Ovary (tissue), 9 donors: Measurements from ENCODE around the gene RYR2. TPM values are rescaled to one million over a fixed set of nuclear protein-coding genes. Genes with fewer than 3 reads are reported as not detected.
"Not testable (repeated sequence)": the region's sequence is repeated elsewhere in the genome, so short reads cannot be mapped to it uniquely, and the experiment has no call there.

ENCODE experiments used
- DNase-seq, 5 donors: peaks; one replicate each; pipeline ENCODE4 v3.0.0-alpha.2; 2019 to 2020
- H3K27ac ChIP-seq, 2 donors: fragments of 200-600 bp; one replicate each; pipeline versions ENCODE4 v1.5.1 to v1.8.0; 2019 to 2022
- H3K27me3 ChIP-seq: fragments of 200-600 bp; one replicate; pipeline ENCODE4 v1.8.0; 2022
- H3K36me3 ChIP-seq: fragments of 200-600 bp; sonication (generic); one replicate; pipeline ENCODE4 v1.5.1; 2019
- H3K4me1 ChIP-seq: one replicate; pipeline ENCODE4 v1.8.1; 2013; ENCODE audit warnings: mild to moderate bottlenecking, moderate library complexity; ENCODE audit not compliant: insufficient read depth
- H3K4me3 ChIP-seq: fragments of 200-600 bp; sonication (generic); one replicate; pipeline ENCODE4 v1.5.1; 2017
- H3K9me3 ChIP-seq, 2 donors: fragments of 200-600 bp in 1 of 2; sonication (generic) in 1 of 2; one replicate each; pipeline versions ENCODE4 v1.5.1 to v1.8.1; 2013 to 2019; ENCODE audit warnings: mild to moderate bottlenecking in 1 of 2, moderate library complexity in 1 of 2
- EP300 ChIP-seq: sonication (generic); formaldehyde crosslinking; IDR thresholded peaks from one replicate; pipeline ENCODE4 v1.6.1; 2017; ENCODE audit warnings: antibody characterized with exemption
- POLR2A ChIP-seq: fragments of 450-650 bp; IDR thresholded peaks from one replicate; pipeline ENCODE4 v1.6.1; 2017; ENCODE audit warnings: antibody characterized with exemption, mild to moderate bottlenecking, moderate library complexity
- WGBS, 3 donors: extraction: QIAGEN DNeasy Blood & Tissue Kit in 1 of 3; methylation state at CpG; one replicate each; pipeline versions ENCODE4 v1.1.5 to v1.1.7; 2013 to 2017; 5-methylcytosine and 5-hydroxymethylcytosine counted together
- intact Hi-C, 4 donors: fragments of 100-400 bp; cut with DNase I; formaldehyde crosslinking; loops; one replicate each; pipeline versions ENCODE4 v1.11.0 to v1.15.1; 2022 to 2023
- polyA plus RNA-seq, 2 donors: library from polyadenylated mRNA; stranded (reverse); fragments of 200-250 nt in 1 of 2; fragments of 350-450 nt in 1 of 2; fragmentation: Illumina TruSeq in 1 of 2; extraction: RNeasy Lipid Tissue Mini Kit (QIAGEN cat#74804) in 1 of 2; gene quantifications; one replicate each; pipeline ENCODE4 v1.2.3, GENCODE V29; 2013 to 2014
- total RNA-seq, 7 donors: library from RNA; depleted of rRNA in 2 of 7; stranded (reverse); fragments of >200 nt in 2 of 7; fragmentation: NEBNext Ultra II Directional in 3 of 7; extraction: Animal tissue kit (Norgen Biotek cat#: 25700) in 3 of 7; gene quantifications; one replicate each; pipeline versions ENCODE4 v1.1.0 to v1.2.4, GENCODE V29; 2016 to 2023
- TF ChIP-seq, protein P1 (sequence below), 3 donors: fragments of 450-650 bp in 2 of 3; fragments of 200-600 bp in 1 of 3; IDR thresholded peaks; one replicate each; pipeline versions ENCODE4 v1.5.1 to v1.8.0; 2016 to 2022; ENCODE audit warnings: antibody characterized with exemption in 3 of 3, mild to moderate bottlenecking in 1 of 3
- donor health status: DM: no; HTN: no; CAD: no; lungs with moderate emphysema.
- donor health status: DM: no; HTN: no; CAD: no.
- donor health status: Bipolar disorder and iron deficiency.
- donor health status: DM: yes; HTN: yes; CAD: no.
- donor health status: DM: no; HTN: no; CAD: no.
- donor health status: DM: yes; HTN: yes; CAD: no.

Gene RYR2
- total and polyA plus RNA-seq, 9 donors = 3.0 to 13.8 (median 5.4) TPM

DNA sequence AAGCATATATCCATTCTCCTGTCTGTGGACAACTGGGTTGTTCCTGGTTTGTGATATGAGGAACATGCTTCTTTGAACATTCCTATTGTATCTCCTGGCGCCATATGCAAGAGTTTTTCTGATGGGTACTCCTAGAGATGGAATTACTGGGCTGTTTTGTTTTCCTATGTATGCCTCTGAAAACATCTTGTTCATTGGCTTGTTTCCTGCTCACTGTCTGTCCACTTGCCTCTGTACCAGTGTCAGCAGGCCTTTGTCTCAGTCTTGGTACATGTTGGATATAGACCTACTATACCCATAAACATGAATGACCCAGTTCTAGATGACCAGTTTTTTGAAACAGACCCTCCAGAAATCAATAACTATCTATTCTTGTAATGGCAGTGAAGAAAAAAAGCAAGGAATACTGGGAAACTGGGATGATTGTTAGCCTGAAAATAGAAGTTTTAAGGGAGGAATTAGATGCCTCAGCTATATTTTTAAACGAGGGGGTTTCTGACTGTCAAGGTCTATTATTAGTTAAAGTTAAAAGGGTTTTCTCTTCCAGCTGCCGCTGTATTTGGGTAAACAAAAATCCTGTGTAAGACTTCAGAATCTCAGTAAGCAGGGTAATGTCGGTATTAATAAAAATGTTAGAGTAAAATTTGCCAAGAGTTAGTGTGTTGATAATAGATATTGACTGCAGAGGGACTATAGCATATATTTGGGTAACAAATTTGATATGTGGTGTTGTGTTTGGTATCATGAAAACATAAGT lies 103.6 kb downstream of the RYR2 start:
- 18 to 24% (median 18%) methylated on average over 4 of the region's 4 CpGs for WGBS, 3 donors
- peak overlapping the region in 1 of 2 donors; percentile 57 for H3K27ac ChIP-seq
- H3K9me3 ChIP-seq = no peaks in the 10 kb centered on the region
- intact Hi-C loops = no loop called here
- no peak for DNase-seq
- peaks cover 14% of the 10 kb centered on the region for H3K4me1 ChIP-seq
- H3K4me3 ChIP-seq = no peak overlapping the region
- no peak for TF ChIP-seq POLR2A
- TF ChIP-seq EP300 = no peak
- TF ChIP-seq, protein P1, sequence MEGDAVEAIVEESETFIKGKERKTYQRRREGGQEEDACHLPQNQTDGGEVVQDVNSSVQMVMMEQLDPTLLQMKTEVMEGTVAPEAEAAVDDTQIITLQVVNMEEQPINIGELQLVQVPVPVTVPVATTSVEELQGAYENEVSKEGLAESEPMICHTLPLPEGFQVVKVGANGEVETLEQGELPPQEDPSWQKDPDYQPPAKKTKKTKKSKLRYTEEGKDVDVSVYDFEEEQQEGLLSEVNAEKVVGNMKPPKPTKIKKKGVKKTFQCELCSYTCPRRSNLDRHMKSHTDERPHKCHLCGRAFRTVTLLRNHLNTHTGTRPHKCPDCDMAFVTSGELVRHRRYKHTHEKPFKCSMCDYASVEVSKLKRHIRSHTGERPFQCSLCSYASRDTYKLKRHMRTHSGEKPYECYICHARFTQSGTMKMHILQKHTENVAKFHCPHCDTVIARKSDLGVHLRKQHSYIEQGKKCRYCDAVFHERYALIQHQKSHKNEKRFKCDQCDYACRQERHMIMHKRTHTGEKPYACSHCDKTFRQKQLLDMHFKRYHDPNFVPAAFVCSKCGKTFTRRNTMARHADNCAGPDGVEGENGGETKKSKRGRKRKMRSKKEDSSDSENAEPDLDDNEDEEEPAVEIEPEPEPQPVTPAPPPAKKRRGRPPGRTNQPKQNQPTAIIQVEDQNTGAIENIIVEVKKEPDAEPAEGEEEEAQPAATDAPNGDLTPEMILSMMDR (IDR thresholded peaks at IDR 0.05) = no peak
- H3K36me3 ChIP-seq = no peaks in the 10 kb centered on the region
- no peaks in the 10 kb centered on the region for H3K27me3 ChIP-seq

DNA sequence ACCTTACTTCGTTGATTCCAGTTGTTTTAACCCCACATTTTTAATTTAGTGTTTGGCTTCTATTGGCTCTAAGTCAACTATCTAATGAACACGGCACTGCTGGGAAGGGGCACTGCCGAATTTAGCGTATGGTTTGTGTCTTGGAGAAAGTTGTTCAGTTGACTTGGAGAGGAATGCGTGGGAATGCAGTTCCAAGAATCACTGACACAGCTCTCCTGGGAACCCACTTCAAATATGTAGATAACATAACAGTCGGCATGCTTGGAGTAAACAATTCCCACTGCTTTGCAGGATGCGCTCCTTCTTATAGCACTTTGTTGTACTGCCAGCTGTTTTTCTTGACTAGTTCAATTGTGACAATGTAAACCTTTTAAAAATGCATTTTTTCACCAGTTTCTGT lies 104.3 kb downstream of the RYR2 start:
- TF ChIP-seq, protein P1 (IDR thresholded peaks at IDR 0.05) = no peak
- TF ChIP-seq POLR2A (no peak), EP300 (no peak)
- H3K4me1 ChIP-seq = peaks cover 12% of the 10 kb centered on the region
- 3 to 4% (median 4%) methylated on average over 7 of the region's 7 CpGs for WGBS, 3 donors
- no peaks in the 10 kb centered on the region for H3K36me3 ChIP-seq
- intact Hi-C loops = no loop called here
- H3K9me3 ChIP-seq = no peaks in the 10 kb centered on the region
- H3K27me3 ChIP-seq = no peaks in the 10 kb centered on the region
- peak overlapping the region in 1 of 2 donors; percentile 57 for H3K27ac ChIP-seq
- no peak overlapping the region for H3K4me3 ChIP-seq
- DNase-seq = peak in 3 of 5 donors; percentile 26 to 38 (median 37)

DNA sequence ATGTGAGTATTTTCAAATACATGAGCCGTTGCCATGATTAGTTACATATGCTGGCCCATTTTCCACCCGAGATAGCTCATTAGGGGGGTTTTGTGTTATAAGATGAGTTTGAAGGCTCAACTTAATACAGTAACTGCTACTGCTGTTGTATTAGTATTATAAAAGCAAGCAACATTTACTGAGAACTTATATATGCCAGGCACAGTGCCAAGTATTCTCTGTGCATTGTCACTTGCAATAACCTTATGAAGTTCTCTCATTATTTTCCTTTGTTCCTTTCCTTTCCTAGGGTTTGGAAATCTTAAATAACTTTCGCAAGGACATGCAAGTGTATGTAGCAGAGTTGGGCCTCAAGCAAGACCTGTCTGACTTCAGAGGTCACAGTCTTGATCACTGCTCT lies 107.9 kb downstream of the RYR2 start:
- 79 to 93% (median 93%) methylated on average over 3 of the region's 3 CpGs for WGBS, 3 donors
- peaks cover 9% of the 10 kb centered on the region for H3K4me1 ChIP-seq
- no peaks in the 10 kb centered on the region for H3K9me3 ChIP-seq
- intact Hi-C loops = no loop called here
- TF ChIP-seq EP300 (no peak), POLR2A (no peak)
- TF ChIP-seq, protein P1 (IDR thresholded peaks at IDR 0.05) = no peak
- no peaks in the 10 kb centered on the region for H3K36me3 ChIP-seq
- no peaks in the 10 kb centered on the region for H3K27me3 ChIP-seq
- no peak overlapping the region for H3K27ac ChIP-seq
- no peak for DNase-seq
- no peak overlapping the region for H3K4me3 ChIP-seq

DNA sequence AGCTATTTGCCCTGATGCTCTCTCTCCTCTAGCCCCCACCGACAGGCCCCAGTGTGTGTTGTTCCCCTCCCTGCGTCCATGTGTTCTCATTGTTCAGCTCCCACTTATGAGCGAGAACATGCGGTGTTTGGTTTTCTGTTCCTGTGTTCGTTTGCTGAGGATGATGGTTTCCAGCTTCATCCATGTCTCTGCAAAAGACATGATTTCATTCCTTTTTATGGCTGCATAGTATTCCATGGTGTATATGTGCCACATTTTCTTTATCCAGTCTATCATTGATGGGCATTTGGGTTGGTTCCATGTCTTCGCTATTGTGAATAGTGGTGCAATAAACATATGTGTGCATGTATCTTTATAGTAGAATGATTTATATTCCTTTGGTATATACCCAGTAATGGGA lies 110.0 kb downstream of the RYR2 start:
- H3K9me3 ChIP-seq, H3K4me1 ChIP-seq, H3K27me3 ChIP-seq, H3K36me3 ChIP-seq, intact Hi-C loops, DNase-seq, H3K4me3 ChIP-seq: not testable (repeated sequence)
- 79 to 91% (median 83%) methylated on average over 6 of the region's 6 CpGs for WGBS, 3 donors
- H3K27ac ChIP-seq = peak overlapping the region in 1 of 2 donors; percentile 51

DNA sequence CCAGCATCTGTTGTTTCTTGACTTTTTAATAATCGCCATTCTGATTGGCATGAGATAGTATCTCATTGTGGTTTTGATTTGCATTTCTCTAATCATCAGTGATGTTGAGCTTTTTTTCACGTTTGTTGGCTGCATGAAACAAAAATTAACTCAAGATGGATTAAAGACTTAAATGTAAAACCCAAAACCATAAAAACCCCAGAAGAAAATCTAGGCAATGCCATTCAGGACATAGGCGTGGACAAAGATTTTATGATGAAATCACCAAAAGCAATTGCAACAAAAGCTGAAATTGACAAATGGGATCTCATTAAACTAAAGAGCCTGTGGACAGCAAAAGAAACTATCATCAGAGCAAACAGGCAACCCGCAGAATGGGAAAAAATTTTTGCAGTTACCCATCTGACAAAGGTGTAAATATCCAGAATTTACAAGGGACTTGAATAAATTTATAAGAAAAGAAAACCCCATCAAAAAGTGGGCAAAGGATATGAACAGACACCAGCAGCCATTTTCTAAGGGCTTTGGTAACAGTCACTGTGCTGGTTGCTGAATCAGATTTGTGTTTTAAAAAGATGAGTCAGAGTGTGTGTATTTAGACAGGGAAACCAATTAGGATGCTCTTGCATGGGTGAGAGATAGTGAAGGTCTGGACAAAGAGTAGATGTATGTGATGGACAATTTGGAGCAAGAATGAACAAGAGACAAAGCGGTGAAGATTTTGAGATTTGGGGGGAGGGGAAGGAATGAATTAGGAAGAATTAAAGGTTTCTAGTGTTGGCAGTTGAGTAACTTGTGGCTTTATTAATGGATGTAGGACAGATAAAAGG lies 110.7 kb downstream of the RYR2 start:
- H3K36me3 ChIP-seq = no peaks in the 10 kb centered on the region
- H3K27me3 ChIP-seq = no peaks in the 10 kb centered on the region
- H3K4me3 ChIP-seq = no peak overlapping the region
- TF ChIP-seq EP300 = no peak
- no peak for TF ChIP-seq POLR2A
- TF ChIP-seq, protein P1 (IDR thresholded peaks at IDR 0.05) = no peak
- H3K27ac ChIP-seq = no peak overlapping the region
- H3K9me3 ChIP-seq = no peaks in the 10 kb centered on the region
- no peak for DNase-seq
- 92 to 93% (median 93%) methylated on average over 5 of the region's 5 CpGs for WGBS, 3 donors
- intact Hi-C loops = no loop called here
- H3K4me1 ChIP-seq = peaks cover 8% of the 10 kb centered on the region
